Thoracic aorta (tissue), 2 donors: ENCODE measurements around the gene CDYL. TPM values are rescaled to one million over a fixed set of nuclear protein-coding genes. Genes with fewer than 3 reads are reported as not detected.

Experiments
- ATAC-seq: fragments of 150-250 bp; one replicate; pipeline ENCODE4 v1.8.0; 2017; ENCODE audit warnings: low read depth; ENCODE audit not compliant: insufficient number of reproducible peaks, low FRiP score
- DNase-seq: peaks from one replicate; pipeline ENCODE4 v3.0.0-alpha.2; 2020; ENCODE audit warnings: low spot score
- H3K27ac ChIP-seq, 2 donors: fragments of 200-600 bp; sonication (generic); 1 replicate in 1 of 2; 2 replicates in 1 of 2; pipeline ENCODE4 v1.5.1; 2016; ENCODE audit warnings: mild to moderate bottlenecking in 2 of 2, moderate library complexity in 2 of 2
- H3K27me3 ChIP-seq: fragments of 200-600 bp; sonication (generic); replicated peaks from 2 replicates; pipeline ENCODE4 v1.6.0; 2016; ENCODE audit warnings: mild to moderate bottlenecking; ENCODE audit not compliant: insufficient read depth
- H3K36me3 ChIP-seq: fragments of 200-600 bp; sonication (generic); one replicate; pipeline ENCODE4 v1.5.1; 2016
- H3K4me1 ChIP-seq, 2 donors: fragments of 200-600 bp; sonication (generic); 1 replicate in 1 of 2; 2 replicates in 1 of 2; pipeline versions ENCODE4 v1.5.1 to v1.6.0; 2016; ENCODE audit warnings: low read depth in 2 of 2, mild to moderate bottlenecking in 1 of 2; ENCODE audit not compliant: control insufficient read depth in 1 of 2
- H3K4me3 ChIP-seq: fragments of 200-600 bp; sonication (generic); 2 replicates; pipeline ENCODE4 v1.5.1; 2016; ENCODE audit warnings: mild to moderate bottlenecking
- H3K9me3 ChIP-seq: fragments of 200-600 bp; sonication (generic); 2 replicates; pipeline ENCODE4 v1.5.1; 2016
- CTCF ChIP-seq: fragments of 200-600 bp; sonication (generic); IDR thresholded peaks from one replicate; pipeline ENCODE4 v1.5.1; 2019; ENCODE audit warnings: antibody characterized with exemption
- total RNA-seq, 2 donors: library from RNA; depleted of rRNA; stranded (reverse); fragments of >200 nt; gene quantifications; one replicate each; pipeline versions ENCODE4 v1.1.0 to v1.2.3, GENCODE V29; 2016

The CDYL gene
- total RNA-seq, 2 donors from 2014 or later = 22.7 to 38.2 TPM

GRCh38 chr6:4759997-4760396, 16.2 kb upstream of the CDYL start:
- no peak overlapping the region for H3K27ac ChIP-seq
- TF ChIP-seq CTCF = no peak
- no peaks in the 10 kb centered on the region for H3K4me1 ChIP-seq
- no peaks in the 10 kb centered on the region for H3K36me3 ChIP-seq
- ATAC-seq = no peak
- DNase-seq = no peak
- no peak overlapping the region for H3K4me3 ChIP-seq
- H3K9me3 ChIP-seq = peaks cover 5% of the 10 kb centered on the region
- H3K27me3 ChIP-seq = no peaks in the 10 kb centered on the region

- peaks cover 5% of the 10 kb centered on the region for H3K9me3 ChIP-seq
Measured at GRCh38 chr6:4760773-4761172, 15.4 kb upstream of the CDYL start.

GRCh38 chr6:4762294-4762693, 13.9 kb upstream of the CDYL start:
- H3K27ac ChIP-seq = no peak overlapping the region
- H3K4me1 ChIP-seq = no peaks in the 10 kb centered on the region
- TF ChIP-seq CTCF = no peak
- H3K27me3 ChIP-seq = no peaks in the 10 kb centered on the region
- H3K9me3 ChIP-seq = peaks cover 5% of the 10 kb centered on the region
- no peak for ATAC-seq
- H3K36me3 ChIP-seq = no peaks in the 10 kb centered on the region
- no peak for DNase-seq
- no peak overlapping the region for H3K4me3 ChIP-seq

More at GRCh38 chr6:4760773-4761172, 15.4 kb upstream of the CDYL start:
- ATAC-seq (no peak), DNase-seq (no peak)
- Histone ChIP-seq H3K27ac (no peak overlapping the region), H3K27me3 (no peaks in the 10 kb centered on the region), H3K36me3 (no peaks in the 10 kb centered on the region), H3K4me3 (no peak overlapping the region), H3K4me1 (no peaks in the 10 kb centered on the region)
- no peak for TF ChIP-seq CTCF

GRCh38 chr6:4763921-4764320, 12.3 kb upstream of the CDYL start:
- no peak for TF ChIP-seq CTCF
- Histone ChIP-seq H3K4me1 (no peaks in the 10 kb centered on the region), H3K36me3 (no peaks in the 10 kb centered on the region), H3K9me3 (peaks cover 5% of the 10 kb centered on the region), H3K27ac (no peak overlapping the region), H3K4me3 (no peak overlapping the region), H3K27me3 (no peaks in the 10 kb centered on the region)
- DNase-seq (no peak), ATAC-seq (no peak)

- H3K4me1 ChIP-seq = no peaks in the 10 kb centered on the region
- no peaks in the 10 kb centered on the region for H3K36me3 ChIP-seq
- H3K27me3 ChIP-seq = no peaks in the 10 kb centered on the region
- no peak for ATAC-seq
- no peak for DNase-seq
- H3K4me3 ChIP-seq = no peak overlapping the region
- no peak overlapping the region for H3K27ac ChIP-seq
- no peak for TF ChIP-seq CTCF
- H3K9me3 ChIP-seq = peaks cover 5% of the 10 kb centered on the region
Measured at GRCh38 chr6:4768815-4769214, 7.4 kb upstream of the CDYL start.
